ENCODE measurements around the gene C16orf74.

- TF ChIP-seq EZH2phosphoT487 (IDR thresholded peaks at IDR 0.05; ENCODE audit: borderline replicate concordance, low read length) (no peak), CTCF (IDR thresholded peaks at IDR 0.05; ENCODE audit: low read depth, low read length, poor library complexity, severe bottlenecking) (no peak)
These were observed 22.1 kb upstream of the C16orf74 start for GRCh38 chr16:85773044-85773443.
